Measurements from ENCODE around the gene LRIG3.

DNA sequence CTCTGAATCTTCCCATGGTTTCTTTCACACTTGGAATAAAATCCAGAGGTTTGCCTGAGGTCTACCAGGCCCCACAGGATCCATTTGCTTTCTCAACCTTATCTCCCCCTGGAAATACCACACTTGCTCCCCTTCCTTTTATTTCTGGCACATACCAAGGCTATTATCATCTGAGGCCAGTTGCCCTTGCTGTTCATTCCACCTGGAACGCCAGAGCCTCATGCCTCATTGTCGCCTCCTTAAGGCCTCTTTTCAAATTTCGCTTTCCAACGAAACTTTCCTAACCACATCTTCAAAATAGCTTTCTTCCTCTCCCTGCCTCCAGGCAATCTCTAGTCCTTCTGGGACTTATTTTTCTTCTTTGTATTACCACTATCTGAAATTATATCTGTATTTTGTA lies 11.2 kb upstream of the LRIG3 start:
- TF ChIP-seq CTCF (IDR thresholded peaks at IDR 0.05; ENCODE audit: low read depth, low read length, missing input control) (no peak), JUND (IDR thresholded peaks at IDR 0.05) (no peak), SP1 (IDR thresholded peaks at IDR 0.05) (no peak), GABPA (IDR thresholded peaks at IDR 0.05 in 1 of 2, conservative IDR thresholded peaks at IDR 0.05 in 1 of 2) (no peak)

Data from liver (tissue), 3 donors.